Lung (tissue), 12 donors: ENCODE data around the gene ABCD4. TPM values are rescaled to one million over a fixed set of nuclear protein-coding genes. Genes with fewer than 3 reads are reported as not detected.
A peak's percentile ranks its signal among the peaks of the same experiment; 100 is the strongest.
"Not testable (repeated sequence)": the region's sequence is repeated elsewhere in the genome, so short reads cannot be mapped to it uniquely, and the experiment has no call there.

ENCODE experiments used
- ATAC-seq: fragments of 200-7000 bp; cut with Tn5 transposase; one replicate; pipeline ENCODE4 v1.9.1; 2020; ENCODE audit warnings: moderate number of reproducible peaks; ENCODE audit not compliant: insufficient read depth, low FRiP score
- DNase-seq, 3 donors: peaks; one replicate each; pipeline ENCODE4 v3.0.0-alpha.2; 2013 to 2017
- H3K27ac ChIP-seq, 2 donors: one replicate each; pipeline ENCODE4 v1.5.1; 2013; ENCODE audit warnings: mild to moderate bottlenecking in 2 of 2, moderate library complexity in 2 of 2, control low read depth in 1 of 2, inconsistent platforms in 1 of 2, low read depth in 1 of 2, low read length in 1 of 2
- H3K27me3 ChIP-seq, 3 donors: one replicate each; pipeline ENCODE4 v1.5.1; 2013; ENCODE audit warnings: low read length in 2 of 3; ENCODE audit not compliant: control insufficient read depth in 3 of 3, insufficient read depth in 3 of 3
- H3K36me3 ChIP-seq, 4 donors: one replicate each; pipeline ENCODE4 v1.5.1; 2013; ENCODE audit warnings: low read length in 4 of 4, mild to moderate bottlenecking in 1 of 4, moderate library complexity in 1 of 4; ENCODE audit not compliant: control insufficient read depth in 4 of 4, insufficient read depth in 4 of 4
- H3K4me1 ChIP-seq, 5 donors: one replicate each; pipeline ENCODE4 v1.5.1; 2013; ENCODE audit warnings: low read length in 5 of 5, mild to moderate bottlenecking in 2 of 5, moderate library complexity in 1 of 5; ENCODE audit not compliant: control insufficient read depth in 5 of 5, insufficient read depth in 5 of 5
- H3K4me3 ChIP-seq: one replicate; pipeline ENCODE4 v1.5.1; 2013; ENCODE audit warnings: mild to moderate bottlenecking, control low read depth, moderate library complexity
- H3K9ac ChIP-seq, 2 donors: one replicate each; pipeline ENCODE4 v1.5.1; 2013; ENCODE audit warnings: low read length in 2 of 2, control low read depth in 1 of 2; ENCODE audit not compliant: insufficient read depth in 1 of 2
- H3K9me3 ChIP-seq, 4 donors: one replicate each; pipeline ENCODE4 v1.5.1; 2013; ENCODE audit warnings: low read length in 3 of 4, mild to moderate bottlenecking in 1 of 4, moderate library complexity in 1 of 4; ENCODE audit not compliant: control insufficient read depth in 4 of 4, insufficient read depth in 3 of 4
- WGBS, 2 donors: extraction: QIAGEN DNeasy Blood & Tissue Kit; methylation state at CpG; one replicate each; pipeline ENCODE4 v1.1.7; 2013; 5-methylcytosine and 5-hydroxymethylcytosine counted together
- polyA plus RNA-seq, 2 donors: library from polyadenylated mRNA; stranded (reverse); fragments of 200-250 nt; gene quantifications; one replicate each; pipeline ENCODE4 v1.2.1, GENCODE V29; 2013
- total RNA-seq, 2 donors: library from RNA; depleted of rRNA in 1 of 2; stranded (reverse); fragments of >200 nt in 1 of 2; gene quantifications; one replicate each; pipeline ENCODE4 v1.2.1, GENCODE V29; 2014 to 2021
- TF ChIP-seq, protein P1 (sequence below): IDR thresholded peaks from 2 replicates; pipeline ENCODE4 v1.5.1; 2012; ENCODE audit warnings: mild to moderate bottlenecking; ENCODE audit errors: control extremely low read depth, extremely low read depth
- donor health status: control.
- donor health status: control.
- donor health status: Bipolar disorder and iron deficiency.
- donor health status: healthy.
- donor health status: DM: yes; HTN: yes; CAD: no.

The ABCD4 gene
- total and polyA plus RNA-seq, 4 donors, result 25.7 to 72.7 (median 43.1) TPM

DNA sequence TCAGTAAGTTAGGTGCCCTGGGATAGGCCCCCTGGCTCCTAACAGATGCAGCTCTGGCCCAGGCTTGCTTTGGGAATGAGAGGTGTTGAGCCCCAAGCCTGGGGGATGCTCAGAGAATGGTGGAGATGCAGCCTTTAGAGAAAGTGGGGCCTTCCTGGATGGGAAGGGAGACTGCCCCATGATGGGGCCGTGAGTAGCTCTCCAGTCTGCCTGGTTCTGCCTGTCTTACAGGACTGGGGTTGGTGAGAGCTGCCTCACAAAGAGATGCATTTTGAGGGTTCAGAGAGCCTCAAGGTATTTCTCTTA lies 45.0 kb upstream of the ABCD4 start:
- no peak overlapping the region for H3K9ac ChIP-seq
- TF ChIP-seq, protein P1, sequence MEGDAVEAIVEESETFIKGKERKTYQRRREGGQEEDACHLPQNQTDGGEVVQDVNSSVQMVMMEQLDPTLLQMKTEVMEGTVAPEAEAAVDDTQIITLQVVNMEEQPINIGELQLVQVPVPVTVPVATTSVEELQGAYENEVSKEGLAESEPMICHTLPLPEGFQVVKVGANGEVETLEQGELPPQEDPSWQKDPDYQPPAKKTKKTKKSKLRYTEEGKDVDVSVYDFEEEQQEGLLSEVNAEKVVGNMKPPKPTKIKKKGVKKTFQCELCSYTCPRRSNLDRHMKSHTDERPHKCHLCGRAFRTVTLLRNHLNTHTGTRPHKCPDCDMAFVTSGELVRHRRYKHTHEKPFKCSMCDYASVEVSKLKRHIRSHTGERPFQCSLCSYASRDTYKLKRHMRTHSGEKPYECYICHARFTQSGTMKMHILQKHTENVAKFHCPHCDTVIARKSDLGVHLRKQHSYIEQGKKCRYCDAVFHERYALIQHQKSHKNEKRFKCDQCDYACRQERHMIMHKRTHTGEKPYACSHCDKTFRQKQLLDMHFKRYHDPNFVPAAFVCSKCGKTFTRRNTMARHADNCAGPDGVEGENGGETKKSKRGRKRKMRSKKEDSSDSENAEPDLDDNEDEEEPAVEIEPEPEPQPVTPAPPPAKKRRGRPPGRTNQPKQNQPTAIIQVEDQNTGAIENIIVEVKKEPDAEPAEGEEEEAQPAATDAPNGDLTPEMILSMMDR, result no peak
- H3K27ac ChIP-seq, result no peak overlapping the region
- WGBS, 2 donors, result 71 to 73% methylated on average over 1 of the region's 1 CpG
- no peak overlapping the region for H3K4me3 ChIP-seq
- no peaks in the 10 kb centered on the region for H3K36me3 ChIP-seq
- H3K27me3 ChIP-seq, result peaks cover 0 to 7% (median 3%) of the 10 kb centered on the region in 3 donors
- no peak for ATAC-seq
- no peak for DNase-seq
- H3K9me3 ChIP-seq, result no peaks in the 10 kb centered on the region
- no peaks in the 10 kb centered on the region for H3K4me1 ChIP-seq

DNA sequence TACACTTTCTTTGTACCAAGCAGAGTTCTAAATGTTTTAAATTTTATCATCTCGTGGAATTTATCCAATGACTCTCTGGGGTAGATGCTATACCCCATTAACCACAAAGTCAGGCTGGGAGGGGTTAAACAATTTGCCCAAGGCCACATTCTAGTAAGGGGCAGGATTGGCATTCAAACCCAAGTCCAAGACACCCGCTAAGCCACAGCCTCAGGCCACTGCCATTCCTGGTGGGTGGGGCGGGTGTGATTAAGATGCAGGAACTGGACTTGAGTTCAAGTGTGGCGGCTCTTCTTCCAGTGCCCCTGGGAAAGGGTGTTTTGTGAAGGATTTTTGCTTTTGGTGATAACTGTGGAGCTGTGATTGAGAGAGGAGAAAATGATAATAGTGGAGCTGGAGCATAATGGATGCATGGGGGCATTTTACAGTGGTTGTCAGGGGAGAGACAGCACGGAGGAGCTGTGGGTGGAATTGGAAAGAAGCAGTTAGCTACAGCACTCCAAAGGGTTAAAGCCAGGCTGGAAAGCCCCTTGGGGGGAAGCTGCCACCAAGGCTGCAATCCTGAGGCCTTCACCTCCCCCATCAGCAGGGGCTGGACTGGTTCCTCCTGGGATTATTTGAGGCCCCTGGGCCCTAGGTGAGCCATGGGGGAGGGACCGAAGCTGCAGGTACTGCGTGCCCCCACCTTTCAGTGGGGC lies 44.5 kb upstream of the ABCD4 start:
- ATAC-seq (no peak), DNase-seq (no peak)
- 83 to 84% methylated on average over 7 of the region's 7 CpGs for WGBS, 2 donors
- H3K9me3 ChIP-seq, result no peaks in the 10 kb centered on the region
- H3K27me3 ChIP-seq, result peaks cover 0 to 7% (median 3%) of the 10 kb centered on the region in 3 donors
- H3K9ac ChIP-seq, result no peak overlapping the region
- no peak overlapping the region for H3K4me3 ChIP-seq
- TF ChIP-seq, protein P1, result no peak
- H3K4me1 ChIP-seq, result no peaks in the 10 kb centered on the region
- no peaks in the 10 kb centered on the region for H3K36me3 ChIP-seq
- no peak overlapping the region for H3K27ac ChIP-seq

DNA sequence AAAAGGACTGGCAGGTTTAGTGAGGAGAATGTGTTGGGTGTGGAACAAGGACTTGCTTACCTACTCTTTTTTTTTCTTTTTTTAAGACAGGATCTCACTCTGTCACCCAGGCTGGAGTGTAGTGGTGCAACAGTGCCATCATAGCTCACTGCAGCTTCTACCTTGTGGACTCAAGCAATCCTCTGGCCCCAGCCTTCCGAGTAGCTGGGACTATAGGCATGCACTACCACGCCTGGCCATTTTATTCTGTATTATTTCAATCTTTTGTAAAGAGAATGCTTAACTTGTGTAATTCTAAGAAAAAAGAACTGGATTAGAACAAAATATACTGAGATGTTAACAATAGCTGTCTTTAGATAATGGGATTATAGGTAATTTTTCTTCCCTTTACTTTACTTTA lies 43.6 kb upstream of the ABCD4 start:
- Histone ChIP-seq H3K36me3 (no peaks in the 10 kb centered on the region), H3K9me3 (no peaks in the 10 kb centered on the region), H3K9ac (no peak overlapping the region), H3K4me1 (no peaks in the 10 kb centered on the region), H3K27ac (no peak overlapping the region), H3K27me3 (peaks cover 0 to 7% (median 3%) of the 10 kb centered on the region in 3 donors), H3K4me3 (no peak overlapping the region)
- ATAC-seq, result no peak
- 79 to 89% methylated on average over 2 of the region's 2 CpGs for WGBS, 2 donors
- TF ChIP-seq, protein P1, result no peak
- DNase-seq, result no peak

DNA sequence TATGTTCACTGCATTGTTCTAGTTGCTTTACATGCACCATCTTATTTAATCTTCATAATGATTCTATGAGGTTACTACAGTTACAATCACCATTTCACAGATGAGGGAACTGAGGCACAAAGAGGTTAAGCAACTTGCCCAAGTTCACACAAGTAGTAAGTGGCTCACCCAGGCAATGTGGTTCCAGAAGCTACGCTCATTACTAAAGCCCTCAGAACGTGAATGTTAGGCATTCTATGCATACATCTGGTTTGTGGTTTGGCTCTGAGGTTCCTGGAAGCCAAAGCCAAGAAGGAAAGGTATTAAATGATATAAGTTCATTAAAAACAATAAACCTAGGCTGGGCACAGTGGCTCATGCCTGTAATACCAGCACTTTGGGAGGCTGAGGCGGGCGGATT lies 31.2 kb upstream of the ABCD4 start:
- 70 to 72% methylated on average over 4 of the region's 4 CpGs for WGBS, 2 donors

DNA sequence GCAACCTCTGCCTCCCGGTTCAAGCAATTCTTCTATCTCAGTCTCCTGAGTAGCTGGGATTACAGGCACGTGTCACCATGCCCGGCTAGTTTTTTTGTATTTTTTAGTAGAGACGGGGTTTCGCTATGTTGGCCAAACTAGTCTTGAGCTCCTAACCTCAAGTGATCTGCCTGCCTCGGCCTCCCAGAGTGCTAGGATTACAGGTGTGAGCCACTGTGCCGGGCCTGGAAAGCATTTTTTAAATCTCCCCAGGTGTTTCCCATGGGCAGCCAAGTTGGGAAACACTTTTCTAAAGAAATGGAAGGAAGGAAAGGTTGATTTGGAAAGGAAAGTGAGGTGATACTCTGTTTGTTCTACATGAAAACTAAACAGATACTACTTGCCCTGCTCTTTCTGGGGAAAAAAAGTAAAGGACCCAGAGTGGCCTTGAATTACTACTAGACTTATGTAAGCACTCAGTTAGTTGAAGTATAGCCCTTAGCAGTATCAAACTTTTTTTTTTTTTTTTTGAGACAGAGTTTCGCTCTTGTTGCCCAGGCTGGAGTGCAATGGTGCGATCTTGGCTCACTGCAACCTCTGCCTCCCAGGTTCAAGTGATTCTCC lies 27.3 kb upstream of the ABCD4 start:
- peaks cover 0 to 15% (median 0%) of the 10 kb centered on the region in 5 donors for H3K4me1 ChIP-seq
- WGBS, 2 donors, result 71 to 79% methylated on average over 7 to 9 of the region's 9 CpGs
- ATAC-seq, H3K36me3 ChIP-seq, H3K9me3 ChIP-seq, H3K27ac ChIP-seq, H3K27me3 ChIP-seq, H3K9ac ChIP-seq, H3K4me3 ChIP-seq: not testable (repeated sequence)
- DNase-seq, result peak in 2 of 3 donors; percentile 10 to 61

More for the DNA sequence above, 31.2 kb upstream of the ABCD4 start:
- no peaks in the 10 kb centered on the region for H3K9me3 ChIP-seq
- ATAC-seq (no peak), DNase-seq (no peak)
- no peaks in the 10 kb centered on the region for H3K27me3 ChIP-seq
- H3K4me3 ChIP-seq, result no peak overlapping the region
- H3K9ac ChIP-seq, result no peak overlapping the region
- no peak overlapping the region for H3K27ac ChIP-seq
- H3K4me1 ChIP-seq, result peaks cover 0 to 1% (median 0%) of the 10 kb centered on the region in 5 donors
- TF ChIP-seq, protein P1, result no peak
- no peaks in the 10 kb centered on the region for H3K36me3 ChIP-seq
